Measurements from ENCODE around the gene INPP1. TPM values are rescaled to one million over a fixed set of nuclear protein-coding genes. Genes with fewer than 3 reads are reported as not detected.
A peak's percentile ranks its signal among the peaks of the same experiment; 100 is the strongest.
"Not testable (repeated sequence)": the region's sequence is repeated elsewhere in the genome, so short reads cannot be mapped to it uniquely, and the experiment has no call there.

Gene INPP1, protein sequence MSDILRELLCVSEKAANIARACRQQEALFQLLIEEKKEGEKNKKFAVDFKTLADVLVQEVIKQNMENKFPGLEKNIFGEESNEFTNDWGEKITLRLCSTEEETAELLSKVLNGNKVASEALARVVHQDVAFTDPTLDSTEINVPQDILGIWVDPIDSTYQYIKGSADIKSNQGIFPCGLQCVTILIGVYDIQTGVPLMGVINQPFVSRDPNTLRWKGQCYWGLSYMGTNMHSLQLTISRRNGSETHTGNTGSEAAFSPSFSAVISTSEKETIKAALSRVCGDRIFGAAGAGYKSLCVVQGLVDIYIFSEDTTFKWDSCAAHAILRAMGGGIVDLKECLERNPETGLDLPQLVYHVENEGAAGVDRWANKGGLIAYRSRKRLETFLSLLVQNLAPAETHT
- total RNA-seq: 27.6 TPM
- long read RNA-seq, transcript INPP1-201 (6 exons, 1,919 nt): major isoform, 55 of 85 reads
- long read RNA-seq, transcript INPP1-202 (7 exons, 2,162 nt): minor isoform, 6 of 85 reads
- long read RNA-seq, partial matches to known transcripts: 0 of 85 reads
- long read RNA-seq, other reads (novel, unspliced or antisense): 24 of 85 reads

DNA sequence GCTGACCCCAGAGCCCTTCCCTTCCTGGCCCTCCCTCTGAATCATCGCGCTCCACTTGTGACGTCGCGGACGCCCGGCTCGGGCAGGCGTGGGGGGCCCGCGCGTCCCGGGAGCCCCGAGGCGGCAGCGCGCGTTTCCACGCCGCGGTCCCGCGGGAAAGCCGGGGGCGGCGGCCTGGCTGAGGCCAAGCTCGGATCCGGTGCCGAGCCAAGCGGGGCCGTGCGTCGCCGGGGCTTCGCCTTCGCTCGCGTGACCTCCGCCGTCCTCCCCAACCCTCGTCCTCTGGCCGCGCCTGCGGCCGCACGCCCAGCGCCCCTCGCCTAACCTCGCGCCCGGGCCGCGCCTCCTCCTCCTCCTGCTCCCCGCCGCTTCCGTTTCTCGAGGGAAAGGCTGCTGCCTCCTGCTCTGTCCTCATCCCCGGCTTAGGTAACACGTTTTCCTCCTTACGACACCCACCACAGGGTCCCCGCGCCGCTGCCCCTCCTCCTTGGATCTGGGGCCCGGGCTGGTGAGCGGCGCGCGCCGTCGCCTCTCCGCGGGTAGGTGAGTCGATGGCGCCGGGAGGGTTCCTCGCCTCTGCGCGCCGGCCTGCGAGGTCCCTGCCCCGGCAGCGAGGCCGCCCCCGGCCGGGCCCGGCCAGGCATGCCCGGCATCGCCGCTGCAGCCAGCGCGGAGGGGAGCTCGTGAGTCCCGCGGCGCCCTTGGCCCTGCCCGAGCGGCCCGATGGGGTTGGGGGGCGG is at the start of gene INPP1:
Gene INPP1, plus strand, starts transcription at position 54 of the 740 bp plus-strand sequence. CDS start 16,514 bp downstream, outside the sequence.
- DNase-seq (ENCODE audit: low spot score): peak; percentile 94

DNA sequence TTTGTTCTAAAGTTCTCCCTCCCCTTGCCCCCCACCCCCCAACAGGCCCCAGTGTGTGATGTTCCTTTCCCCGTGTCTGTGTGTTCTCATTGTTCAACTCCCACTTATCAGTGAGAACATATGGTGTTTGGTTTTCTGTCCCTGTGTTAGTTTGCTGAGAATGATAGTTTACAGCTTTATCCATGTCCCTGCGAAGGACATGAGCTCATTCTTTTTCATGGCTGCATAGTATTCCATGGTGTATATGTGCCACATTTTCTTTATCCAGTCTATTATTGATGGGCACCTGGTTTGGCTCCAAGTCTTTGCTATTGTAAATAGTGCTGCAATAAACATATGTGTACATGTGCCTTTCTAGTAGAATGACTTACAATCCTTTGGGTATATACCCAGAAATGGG is 45.5 kb upstream of the INPP1 start:
- DNase-seq (ENCODE audit: low spot score): not testable (repeated sequence)

DNA sequence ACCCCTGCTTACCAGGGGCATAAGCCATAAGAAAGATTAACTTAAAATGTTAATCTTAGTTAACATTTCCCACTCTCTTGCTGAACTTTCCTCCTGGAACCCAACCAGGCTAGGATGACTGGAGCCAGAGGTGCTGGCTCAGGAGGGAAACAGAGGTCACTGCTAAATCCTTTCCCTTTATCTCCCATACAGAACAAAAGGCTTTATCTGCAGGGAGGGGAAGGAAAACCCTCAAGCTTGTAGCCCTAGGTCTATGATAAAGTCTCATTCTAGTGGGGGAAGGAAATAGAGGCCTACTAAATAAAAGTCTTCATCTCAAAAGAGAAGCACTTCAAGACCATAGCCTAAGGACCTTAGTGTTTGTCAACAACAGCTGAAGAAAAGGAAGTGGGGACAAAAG is 42.4 kb upstream of the INPP1 start:
- no peak for DNase-seq (ENCODE audit: low spot score)

DNA sequence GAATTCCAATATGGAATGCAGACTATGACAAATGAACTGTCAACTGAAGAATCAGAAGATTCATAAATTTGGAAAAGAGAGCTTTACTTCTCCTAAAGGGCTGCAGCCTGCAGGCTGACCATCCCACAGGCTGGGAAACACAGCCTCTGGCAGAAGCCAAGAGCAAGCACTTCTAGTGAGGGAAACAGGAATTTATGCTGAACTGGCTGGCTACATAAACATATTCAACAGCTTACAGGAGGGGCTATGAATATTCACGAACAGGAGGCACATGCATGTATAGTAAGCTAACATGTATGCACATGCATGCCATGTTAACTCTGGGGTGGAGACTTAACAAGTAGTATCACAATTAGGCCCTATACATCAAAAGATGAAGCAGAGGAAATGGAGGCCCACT is 41.3 kb upstream of the INPP1 start:
- DNase-seq (ENCODE audit: low spot score): no peak

DNA sequence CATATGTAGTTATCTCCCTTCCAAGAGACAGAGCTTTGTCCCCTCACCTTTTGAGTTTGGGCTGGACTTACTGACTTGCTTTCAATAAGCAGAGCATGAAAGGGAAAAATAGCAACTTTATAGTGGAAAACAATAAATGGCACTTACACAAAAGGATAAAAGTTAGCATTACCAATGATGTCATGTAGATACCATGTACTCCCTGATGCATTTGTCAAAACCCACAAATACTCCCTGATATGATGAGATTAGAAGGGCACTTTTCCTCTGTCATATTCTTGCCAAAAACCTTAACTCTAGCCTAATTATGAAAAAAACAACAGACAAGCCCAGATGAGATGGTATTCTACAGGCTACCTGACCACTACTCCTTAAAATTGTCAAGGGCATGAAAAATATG is 39.7 kb upstream of the INPP1 start:
- DNase-seq (ENCODE audit: low spot score): no peak

DNA sequence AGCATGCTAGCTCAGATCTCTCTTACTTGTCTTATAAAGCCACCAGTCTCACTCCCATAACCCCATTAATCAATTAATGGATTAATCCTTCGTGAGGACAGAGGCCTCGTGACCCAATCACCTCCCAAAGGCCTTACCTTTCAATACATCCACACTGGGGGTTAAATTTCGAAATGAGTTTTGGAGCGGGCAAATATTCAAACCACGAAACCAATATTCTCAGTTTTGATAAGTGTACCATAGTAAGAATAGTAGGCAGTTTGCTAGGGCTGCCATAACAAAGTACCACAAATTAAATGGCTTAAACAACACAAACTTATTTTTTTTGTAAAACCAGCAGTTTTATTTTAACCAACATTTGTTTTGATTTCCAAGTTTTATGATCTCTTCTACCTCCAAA is 39.0 kb upstream of the INPP1 start:
- no peak for DNase-seq (ENCODE audit: low spot score)

DNA sequence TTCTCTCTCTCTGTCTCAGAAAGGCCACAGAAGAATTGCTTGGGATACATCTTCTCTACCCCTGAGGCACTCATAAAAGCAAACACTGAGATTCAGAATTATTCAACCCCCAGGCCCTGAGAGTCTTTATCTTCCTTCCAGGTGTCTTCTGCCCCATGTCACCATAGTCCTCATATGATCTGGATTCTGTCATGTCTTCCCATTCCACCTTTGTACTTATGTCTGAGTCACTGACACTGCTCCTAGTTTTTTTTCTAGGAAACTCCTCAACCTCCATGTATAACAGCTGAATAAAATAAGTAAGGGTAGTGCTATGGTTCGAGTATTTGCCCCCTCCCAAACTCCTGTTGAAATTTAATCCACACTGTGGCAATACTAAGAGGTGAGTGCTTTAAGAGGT is 35.4 kb upstream of the INPP1 start:
- no peak for DNase-seq (ENCODE audit: low spot score)

DNA sequence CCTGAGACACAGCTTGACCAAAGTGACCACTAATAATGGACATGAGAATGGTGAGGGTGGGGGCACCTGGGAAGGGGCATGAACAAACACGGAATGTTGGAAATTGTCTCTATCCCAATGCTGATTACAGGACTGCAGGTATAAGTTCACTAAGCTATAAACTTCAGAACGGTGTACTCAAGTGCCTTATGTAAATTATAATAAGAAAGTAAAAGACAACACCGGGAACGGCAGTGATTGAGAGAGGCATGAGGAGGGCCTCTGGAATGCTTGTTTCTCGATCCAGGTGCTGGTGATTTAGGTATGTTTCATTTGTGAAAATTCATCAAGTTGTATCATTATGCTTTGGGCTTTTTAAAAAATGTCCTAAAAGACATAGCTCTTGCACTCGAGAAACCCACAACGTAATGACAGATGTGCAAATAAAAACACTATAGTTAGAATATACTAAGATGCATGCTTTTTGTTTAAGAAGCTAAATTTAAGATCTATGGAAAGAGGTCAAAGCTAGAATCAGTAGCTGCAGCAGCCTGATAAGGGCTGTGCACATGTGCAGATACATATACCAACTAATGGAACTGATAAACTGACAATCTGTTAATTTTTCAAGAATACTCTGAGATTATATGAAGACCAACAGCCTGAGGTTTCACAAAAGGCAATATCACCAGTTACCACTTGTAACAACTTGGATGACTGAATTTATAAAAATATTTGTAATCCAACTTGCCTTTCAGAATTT is 31.3 kb upstream of the INPP1 start:
- DNase-seq (ENCODE audit: low spot score): no peak

DNA sequence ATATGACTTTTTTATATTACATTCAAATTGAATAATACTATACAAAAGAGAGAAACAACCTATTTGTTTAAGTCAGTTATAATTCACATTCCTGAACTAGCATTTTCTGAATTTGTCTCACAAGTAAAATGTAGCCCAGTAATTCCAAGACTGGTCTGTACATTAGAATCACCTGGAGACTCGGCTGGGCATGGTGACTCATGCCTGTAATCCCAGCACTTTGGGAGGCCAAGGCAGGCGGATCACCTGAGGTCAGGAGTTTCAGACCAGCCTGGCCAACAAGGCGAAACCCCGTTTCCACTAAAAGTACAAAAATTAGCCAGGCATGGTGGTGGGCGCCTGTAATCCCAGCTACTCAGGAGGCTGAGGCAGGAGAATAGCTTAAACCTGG is 30.8 kb upstream of the INPP1 start:
- DNase-seq (ENCODE audit: low spot score): not testable (repeated sequence)

DNA sequence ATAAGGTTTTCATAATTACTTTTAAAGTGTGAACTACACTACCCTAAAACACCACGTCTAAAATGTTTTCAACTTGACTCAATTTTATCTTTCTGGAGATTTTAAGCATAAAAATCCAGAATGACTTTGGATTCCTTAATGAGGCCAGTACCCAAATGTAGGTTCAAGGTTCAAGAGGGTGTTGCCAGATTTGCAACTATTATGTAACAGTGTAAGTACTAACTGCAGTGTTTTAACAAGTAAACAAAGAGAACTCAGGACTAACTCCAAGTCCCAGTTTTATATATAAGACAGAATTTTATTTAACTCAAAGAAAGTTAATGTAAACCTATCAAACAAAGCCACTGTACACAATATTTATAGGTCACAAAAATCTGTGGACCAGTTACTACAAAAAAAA is 29.5 kb upstream of the INPP1 start:
- no peak for DNase-seq (ENCODE audit: low spot score)

DNA sequence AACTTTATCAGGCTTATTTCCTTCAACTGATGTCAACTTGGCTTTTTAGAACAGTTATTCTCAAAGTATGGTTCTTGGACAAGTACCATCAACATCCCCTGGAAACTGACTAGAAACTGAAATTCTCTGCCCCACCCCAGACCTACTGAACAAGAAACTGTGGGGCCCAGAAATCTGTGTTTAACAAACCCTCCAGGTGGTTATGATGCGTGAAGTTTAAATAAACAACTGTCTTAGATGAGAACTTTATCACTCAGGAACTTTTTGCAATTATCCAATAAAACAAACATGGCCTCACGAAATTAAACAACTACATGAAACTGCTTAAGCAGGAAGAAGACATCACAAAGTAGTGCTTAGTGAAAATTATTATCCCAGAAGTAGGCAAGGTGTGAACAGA is 28.1 kb upstream of the INPP1 start:
- DNase-seq (ENCODE audit: low spot score): no peak

DNA sequence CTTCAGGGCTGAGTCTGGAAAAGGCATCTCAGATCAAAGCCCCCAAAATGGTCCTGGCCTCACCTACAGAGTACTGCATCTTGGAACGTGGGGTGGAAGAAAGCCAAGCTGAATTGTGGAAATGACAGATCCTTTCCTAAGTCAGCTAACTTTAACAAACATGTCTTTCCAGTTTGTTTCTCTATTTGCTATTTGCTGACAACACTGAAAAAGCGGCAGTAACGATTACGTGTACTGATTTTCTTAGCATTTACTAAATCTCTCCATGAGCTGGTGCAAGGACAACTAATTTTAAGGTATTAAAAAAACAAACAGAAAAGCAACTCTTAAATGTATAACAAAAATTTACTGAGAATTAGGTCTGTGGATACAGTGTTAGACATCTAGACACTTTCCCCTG is 24.9 kb upstream of the INPP1 start:
- DNase-seq (ENCODE audit: low spot score): no peak

DNA sequence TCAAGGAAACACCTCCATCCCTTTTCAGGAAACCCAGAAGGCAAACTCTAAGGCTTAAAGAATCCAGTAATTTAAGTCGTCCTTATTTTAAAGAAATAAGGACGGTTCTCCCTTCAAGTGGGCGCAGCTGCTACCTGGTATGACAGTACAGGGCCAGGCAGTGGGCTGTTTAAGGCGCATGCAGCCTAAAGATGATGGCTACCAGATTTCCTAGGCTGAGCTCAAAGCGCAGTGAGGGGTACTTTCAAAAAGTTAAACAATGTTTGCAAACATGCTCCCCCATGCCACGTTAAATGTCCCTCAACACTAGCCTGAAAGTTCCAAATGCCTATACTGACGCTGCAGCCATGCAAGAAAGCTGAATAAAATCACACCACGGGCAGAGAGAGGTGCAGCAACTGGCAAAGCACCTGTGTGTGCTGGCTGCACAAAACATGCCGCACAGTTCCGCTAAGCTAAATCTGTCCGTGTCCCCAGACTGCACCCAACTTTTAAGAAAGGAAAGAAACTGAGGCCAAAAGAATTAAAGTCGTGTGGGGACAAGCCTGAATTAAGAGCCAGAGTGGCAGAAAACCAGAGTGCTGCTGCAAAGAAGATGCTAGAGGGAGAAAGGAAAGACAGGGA is 24.3 kb upstream of the INPP1 start:
- no peak for DNase-seq (ENCODE audit: low spot score)

DNA sequence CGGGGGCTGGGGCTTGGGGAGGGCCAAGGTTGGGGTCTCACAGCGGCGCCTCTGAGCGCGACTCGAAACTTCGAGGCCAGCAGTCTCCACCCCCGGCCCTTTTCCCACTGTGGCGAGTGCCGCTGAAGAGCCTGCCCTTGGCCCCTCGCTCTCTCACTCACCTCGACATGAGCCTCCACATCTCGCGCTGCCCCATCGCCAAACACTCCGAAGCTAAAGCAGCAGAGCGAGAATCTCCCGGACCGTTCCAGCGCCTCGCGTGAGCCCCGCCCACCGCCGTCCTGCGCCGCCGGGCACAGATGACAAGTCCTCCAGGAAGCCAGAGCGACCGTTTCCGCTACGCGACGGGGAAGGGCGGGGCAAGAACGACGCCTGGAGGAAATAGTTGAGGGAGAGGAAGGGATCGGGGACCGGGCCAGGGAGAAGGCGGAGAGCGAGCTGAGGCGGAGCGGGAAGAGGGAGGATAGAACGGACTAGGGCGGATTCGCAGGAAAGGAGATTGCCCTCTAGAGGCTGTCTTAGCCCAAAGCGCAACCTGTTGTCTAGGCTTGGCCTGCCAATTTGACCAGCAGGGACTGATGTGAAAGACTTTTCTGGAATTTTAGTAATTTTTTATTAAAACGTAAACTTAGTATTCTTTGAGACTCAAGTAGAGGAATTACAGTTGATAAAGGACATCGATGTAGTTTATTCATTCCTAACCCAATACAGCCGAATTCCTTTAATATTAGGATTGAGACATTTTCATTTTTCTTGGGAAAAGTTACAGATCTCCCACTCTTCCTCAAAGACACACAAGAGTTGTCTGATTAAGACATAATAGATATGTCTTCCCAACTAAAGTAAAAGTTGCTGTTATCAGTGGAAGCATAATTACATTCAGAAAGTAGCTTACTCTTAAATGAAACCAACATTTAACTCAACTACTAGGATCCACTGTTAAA is 23.6 kb upstream of the INPP1 start, which contains the start of gene HIBCH:
Gene HIBCH, minus strand, starts transcription at position 272 of the 944 bp plus-strand sequence. Its CDS starts 76 bp downstream, at position 196.
- DNase-seq (ENCODE audit: low spot score): peak; percentile 99

DNA sequence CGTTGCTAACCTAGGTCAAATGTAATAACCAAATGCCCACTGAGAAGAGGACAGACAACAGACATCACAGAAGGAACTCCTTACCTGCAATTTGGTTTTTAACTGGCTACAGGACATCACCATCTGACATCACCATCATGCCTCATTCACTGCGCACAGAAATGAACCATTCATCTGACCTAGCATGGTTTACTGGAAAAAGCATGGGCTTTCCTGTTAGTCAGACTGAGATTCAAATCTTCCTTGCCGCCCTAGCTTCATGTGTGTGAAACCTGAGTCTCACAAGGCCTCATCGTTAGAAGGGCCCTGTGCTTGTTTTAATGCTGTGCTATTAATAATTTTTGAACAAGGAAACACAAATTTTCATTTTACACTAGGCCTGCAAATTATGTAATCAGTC is 22.7 kb upstream of the INPP1 start:
- no peak for DNase-seq (ENCODE audit: low spot score)

DNA sequence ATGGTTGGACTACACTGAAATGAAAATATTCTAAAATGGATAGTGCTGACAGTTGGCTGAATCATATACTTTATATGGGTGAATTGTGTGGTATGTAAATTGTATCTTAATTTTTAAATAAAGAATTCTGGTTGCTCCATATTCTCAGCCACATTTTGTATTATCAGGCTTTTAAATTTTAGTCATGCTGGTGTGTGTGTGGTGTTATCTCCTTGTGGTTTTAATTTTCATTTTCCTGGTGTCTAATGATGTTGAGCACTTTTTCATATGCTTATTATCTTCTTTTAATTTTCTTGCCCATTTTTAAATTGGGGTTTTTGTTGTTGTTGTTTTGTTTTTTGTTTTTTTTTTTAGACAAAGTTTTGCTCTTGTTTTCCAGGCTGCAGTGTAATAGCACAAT is 20.0 kb upstream of the INPP1 start:
- DNase-seq (ENCODE audit: low spot score): no peak

DNA sequence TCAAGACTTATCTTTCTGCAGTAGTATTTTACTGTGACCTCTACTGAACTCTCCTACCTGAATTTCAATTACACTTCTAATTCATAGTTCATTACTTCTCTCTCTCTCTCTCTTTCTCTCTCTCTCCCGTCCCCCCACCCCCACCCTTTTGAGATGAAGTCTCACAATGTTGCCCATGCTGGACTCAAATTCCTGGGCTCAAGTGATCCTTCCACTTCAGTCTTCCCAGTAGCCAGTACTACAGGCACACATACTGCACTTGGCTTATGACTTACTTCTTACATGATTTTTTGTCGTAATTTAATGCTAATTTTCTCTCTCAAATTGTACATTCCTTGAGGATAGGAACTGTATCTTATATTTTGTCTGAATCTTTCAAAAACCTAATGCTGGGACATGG is 17.8 kb upstream of the INPP1 start:
- no peak for DNase-seq (ENCODE audit: low spot score)

DNA sequence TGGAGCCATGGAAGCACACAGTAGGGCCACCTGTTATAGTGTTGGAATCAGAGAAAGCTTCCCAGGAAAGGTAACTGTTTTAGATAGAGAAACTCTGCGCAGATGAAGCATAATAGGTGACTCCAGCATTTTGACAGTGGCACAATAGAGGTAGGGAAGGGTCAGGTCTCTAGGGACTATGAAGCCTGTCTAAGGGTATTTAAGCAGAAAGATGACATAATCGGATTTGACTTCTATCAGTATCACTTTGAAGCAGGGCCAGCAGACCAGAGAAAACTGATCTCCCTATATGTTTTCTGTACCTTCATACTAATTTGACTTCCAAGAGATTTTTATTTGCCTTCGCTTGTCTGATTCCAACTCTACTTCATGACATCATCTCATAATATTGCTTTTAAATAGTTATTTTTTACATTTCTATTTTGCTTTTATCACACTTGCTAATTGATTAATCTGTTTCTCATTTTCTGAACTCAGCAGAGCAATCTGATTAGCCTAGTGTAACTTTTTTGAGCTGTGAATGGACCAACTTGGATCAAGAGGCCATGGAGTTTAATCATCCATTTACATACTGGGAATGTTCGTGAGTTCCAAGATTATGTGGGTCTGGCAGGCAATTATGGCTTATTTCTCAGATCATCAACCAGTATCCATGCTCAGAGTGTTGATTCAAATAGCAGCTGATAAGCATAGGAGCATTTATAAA is 15.4 kb upstream of the INPP1 start:
- no peak for DNase-seq (ENCODE audit: low spot score)

DNA sequence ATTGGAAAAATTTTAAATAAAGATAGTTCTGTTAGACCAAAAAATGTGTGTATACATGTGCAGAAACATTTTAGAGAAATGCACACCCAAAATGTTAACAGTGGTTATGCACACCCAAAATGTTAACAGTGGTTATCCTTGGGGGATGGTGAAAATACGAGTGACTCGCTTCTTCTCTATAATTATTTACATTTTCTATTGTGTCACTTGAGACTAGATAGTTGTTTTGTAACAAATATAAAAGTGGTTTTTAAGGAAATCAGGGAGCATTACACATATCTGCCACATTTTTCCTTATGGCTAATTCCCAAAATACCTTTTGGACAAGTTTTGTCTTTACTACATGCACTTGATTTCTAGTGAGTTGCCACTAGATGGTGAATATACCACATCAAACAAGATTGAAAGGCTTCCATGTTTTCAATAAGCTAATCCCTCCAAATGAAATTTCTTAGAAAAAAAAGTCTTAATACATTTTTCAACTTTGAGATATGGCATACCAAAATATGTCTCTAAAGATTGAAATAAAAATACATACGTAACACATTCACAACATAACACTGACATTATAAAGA is 14.7 kb upstream of the INPP1 start:
- no peak for DNase-seq (ENCODE audit: low spot score)
